Testis (tissue), 5 donors: ENCODE data around the gene STUM. TPM values are rescaled to one million over a fixed set of nuclear protein-coding genes. Genes with fewer than 3 reads are reported as not detected.
"Not testable (repeated sequence)": the region's sequence is repeated elsewhere in the genome, so short reads cannot be mapped to it uniquely, and the experiment has no call there.

Experiments used
- DNase-seq: peaks from one replicate; pipeline ENCODE4 v3.0.0-alpha.2; 2019
- H3K27ac ChIP-seq, 2 donors: fragments of 200-600 bp; sonication (generic); one replicate each; pipeline ENCODE4 v1.5.1; 2019
- H3K27me3 ChIP-seq: fragments of 200-600 bp; sonication (generic); one replicate; pipeline ENCODE4 v1.5.1; 2019
- H3K36me3 ChIP-seq: fragments of 200-600 bp; sonication (generic); one replicate; pipeline ENCODE4 v1.5.1; 2017; ENCODE audit warnings: low read depth; ENCODE audit errors: missing control alignments
- H3K4me1 ChIP-seq: fragments of 200-600 bp; sonication (generic); one replicate; pipeline ENCODE4 v1.5.1; 2019
- H3K4me3 ChIP-seq, 2 donors: fragments of 200-600 bp; sonication (generic); one replicate each; pipeline ENCODE4 v1.5.1; 2017 to 2019
- H3K9me3 ChIP-seq: fragments of 200-600 bp; sonication (generic); one replicate; pipeline ENCODE4 v1.5.1; 2017
- CTCF ChIP-seq, 3 experiments: fragments of 450-650 bp in 2 of 3; fragments of 200-600 bp in 1 of 3; sonication (generic) in 1 of 3; IDR thresholded peaks; one replicate each; pipeline ENCODE4 v1.5.1; 2016 to 2019; ENCODE audit warnings: antibody characterized with exemption in 3 of 3, mild to moderate bottlenecking in 2 of 3, moderate library complexity in 1 of 3
- POLR2A ChIP-seq: fragments of 450-650 bp; IDR thresholded peaks from one replicate; pipeline ENCODE4 v1.6.1; 2017; ENCODE audit warnings: antibody characterized with exemption, mild to moderate bottlenecking, moderate library complexity
- WGBS, 2 donors: methylation state at CpG; one replicate each; pipeline ENCODE4 v1.1.5; 2018; 5-methylcytosine and 5-hydroxymethylcytosine counted together
- intact Hi-C: fragments of 100-400 bp; cut with DNase I; formaldehyde crosslinking; loops from one replicate; pipeline ENCODE4 v1.15.1; 2023; ENCODE audit warnings: low total_unique reads
- long read RNA-seq, 2 donors: transcript quantifications; one replicate each; lab custom pipeline, GENCODE V29; 2026
- polyA plus RNA-seq: library from polyadenylated mRNA; stranded (reverse); fragments of 350-450 nt; fragmentation: Illumina TruSeq; extraction: RNeasy Lipid Tissue Mini Kit (QIAGEN cat#74804); gene quantifications from one replicate; pipeline ENCODE4 v1.2.3, GENCODE V29; 2014; ENCODE audit warnings: low read depth, low replicate concordance; ENCODE audit not compliant: insufficient read depth
- total RNA-seq, 2 donors: library from RNA; depleted of rRNA; stranded (reverse); fragments of >200 nt; gene quantifications; one replicate each; pipeline ENCODE4 v1.2.3, GENCODE V29; 2016

STUM gene
- 1 to 10 TPM; 2.5 to 3.7 TPM for total RNA-seq
- polyA plus RNA-seq = 4.5 TPM
- long read RNA-seq, donor 1 = 0 reads
- long read RNA-seq, donor 2 = 0 reads

- DNase-seq = peak; percentile 26
- H3K36me3 ChIP-seq = no peaks in the 10 kb centered on the region
- H3K27ac ChIP-seq = peak within 1 kb of the TSS; percentile 29 to 45
- WGBS, 2 donors = 0 to 1% methylated on average over 13 to 54 of the region's 82 CpGs
- H3K9me3 ChIP-seq = no peaks in the 10 kb centered on the region
- no peak for TF ChIP-seq POLR2A
- no peak for TF ChIP-seq CTCF (IDR thresholded peaks at IDR 0.05)
- H3K4me1 ChIP-seq = peaks cover 27% of the 10 kb centered on the region
- H3K4me3 ChIP-seq = peak within 1 kb of the TSS; percentile 57 to 68
- H3K27me3 ChIP-seq = no peaks in the 10 kb centered on the region
- intact Hi-C loops = no loop called here
These were observed at the start of gene STUM for GRCh38 chr1:226548256-226549093. Gene STUM (plus strand): TSS chr1:226548764. CDS start chr1:226548905, 141 bp downstream.

GRCh38 chr1:226499699-226500098 is 48.9 kb upstream of the STUM start:
- H3K27me3 ChIP-seq, intact Hi-C loops, H3K4me3 ChIP-seq, H3K4me1 ChIP-seq, H3K9me3 ChIP-seq, H3K27ac ChIP-seq, DNase-seq, H3K36me3 ChIP-seq: not testable (repeated sequence)
- WGBS, 2 donors = 87 to 96% methylated on average over 3 of the region's 3 CpGs

GRCh38 chr1:226506021-226506420 is 42.5 kb upstream of the STUM start:
- intact Hi-C loops = no loop called here
- Histone ChIP-seq H3K27ac (no peak overlapping the region), H3K36me3 (no peaks in the 10 kb centered on the region), H3K4me3 (no peak overlapping the region), H3K4me1 (no peaks in the 10 kb centered on the region), H3K9me3 (no peaks in the 10 kb centered on the region), H3K27me3 (no peaks in the 10 kb centered on the region)
- 68 to 70% methylated on average over 2 of the region's 2 CpGs for WGBS, 2 donors
- no peak for TF ChIP-seq CTCF (IDR thresholded peaks at IDR 0.05)
- no peak for TF ChIP-seq POLR2A
- DNase-seq = no peak

GRCh38 chr1:226506921-226507320 is 41.6 kb upstream of the STUM start:
- intact Hi-C loops = no loop called here
- Histone ChIP-seq H3K27me3 (no peaks in the 10 kb centered on the region), H3K4me3 (no peak overlapping the region), H3K4me1 (no peaks in the 10 kb centered on the region), H3K9me3 (no peaks in the 10 kb centered on the region), H3K36me3 (no peaks in the 10 kb centered on the region), H3K27ac (no peak overlapping the region)
- DNase-seq = no peak
- WGBS, 2 donors = 95 to 96% methylated on average over 5 of the region's 5 CpGs
- TF ChIP-seq POLR2A = no peak
- no peak for TF ChIP-seq CTCF (IDR thresholded peaks at IDR 0.05)

GRCh38 chr1:226510453-226510852 is 38.1 kb upstream of the STUM start:
- Histone ChIP-seq H3K9me3 (no peaks in the 10 kb centered on the region), H3K36me3 (no peaks in the 10 kb centered on the region), H3K4me1 (no peaks in the 10 kb centered on the region), H3K27me3 (no peaks in the 10 kb centered on the region), H3K27ac (no peak overlapping the region), H3K4me3 (no peak overlapping the region)
- DNase-seq = no peak
- intact Hi-C loops = no loop called here
- TF ChIP-seq POLR2A (no peak), CTCF (IDR thresholded peaks at IDR 0.05) (no peak)
- 81 to 88% methylated on average over 1 of the region's 1 CpG for WGBS, 2 donors
